ENCODE measurements around the gene RPS6KA1. TPM values are rescaled to one million over a fixed set of nuclear protein-coding genes. Genes with fewer than 3 reads are reported as not detected.

The RPS6KA1 gene
- total and polyA plus RNA-seq, 9 of the 15 experiments (the other 6 are each of a cell fraction or from before 2014, with no cell fraction given), result 2.4 to 61.0 (median 35.5) TPM

DNA sequence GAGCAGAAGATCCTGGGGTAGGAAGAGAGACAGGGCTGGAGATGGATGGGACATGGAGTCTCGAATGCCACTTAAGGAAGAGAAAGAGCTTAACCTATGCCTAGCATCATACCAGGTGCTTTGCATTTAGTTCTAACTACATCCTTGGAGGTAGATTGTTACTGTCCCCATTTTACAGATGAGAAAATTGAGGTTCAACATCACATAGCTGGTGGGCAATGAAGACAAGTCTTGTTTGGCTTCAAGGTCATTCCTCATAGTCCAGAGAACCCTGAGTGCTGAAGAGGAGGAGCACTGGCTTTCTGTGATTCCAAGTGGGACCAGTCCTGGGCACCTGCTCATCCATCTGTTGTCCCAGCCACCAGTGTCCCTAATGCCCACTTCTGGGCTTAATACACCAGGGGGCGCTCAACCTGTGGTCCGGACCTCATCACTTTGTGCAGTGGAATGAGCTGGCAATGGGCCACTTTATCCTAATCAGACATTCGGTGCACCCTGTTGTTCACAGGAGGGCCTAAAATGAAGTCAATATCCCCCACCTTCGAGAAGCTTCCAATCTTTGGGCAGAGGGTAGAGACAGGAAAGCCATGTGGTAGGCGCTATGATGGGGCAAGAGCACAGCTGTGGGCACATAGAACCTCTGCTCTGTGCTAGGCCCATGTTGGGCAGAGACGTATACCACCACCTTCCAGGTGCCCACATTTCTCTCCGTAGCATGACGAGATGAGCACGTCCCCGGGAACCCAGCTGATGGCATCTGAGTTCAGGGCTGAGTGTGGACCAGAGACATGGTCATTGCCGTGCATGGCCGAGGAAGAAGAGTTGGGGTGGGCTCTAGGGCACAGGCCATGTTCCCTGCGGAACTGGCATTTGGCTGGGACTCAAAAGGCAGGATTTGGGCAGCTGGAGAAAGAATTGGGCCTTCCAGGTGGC is 9.2 kb downstream of the RPS6KA1 start:
- FAIRE-seq (peak; percentile 84), ATAC-seq (peak; percentile 18), DNase-seq (ENCODE audit: extremely low read depth in 1 of 4, low spot score in 3 of 4) (peak; percentile 77 to 80 (median 80))
- intact Hi-C loops (cut with micrococcal nuclease), result no loop called here
- Histone ChIP-seq H3K79me2 (ENCODE audit: control insufficient read depth, insufficient read depth, low read length) (peaks cover 21% of the 10 kb centered on the region), H3K9ac (ENCODE audit: insufficient read depth in 1 of 2, low read depth in 2 of 2, low read length in 2 of 2) (no peak overlapping the region), H3K4me3 (no peak overlapping the region), H3K27me3 (ENCODE audit: control insufficient read depth in 2 of 2, insufficient read depth in 2 of 2, low read length in 2 of 2) (no peaks in the 10 kb centered on the region), H2AFZ (ENCODE audit: low read depth, low read length) (no peak overlapping the region), H3K9me3 (replicated peaks; ENCODE audit: control insufficient read depth, insufficient read depth, low read depth, low read length) (no peaks in the 10 kb centered on the region), H4K20me1 (replicated peaks; ENCODE audit: control insufficient read depth, insufficient read depth, low read length) (0 out of 2 replicates have a peak, but pooled peaks cover 6% of the 10 kb centered on the region), H3K4me2 (ENCODE audit: insufficient read depth, low read length) (no peak overlapping the region), H3K27ac (ENCODE audit: extremely low read depth, low read depth, low read length) (no peak overlapping the region), H3K4me1 (replicated peaks in 1 of 2; ENCODE audit: control insufficient read depth in 2 of 2, insufficient read depth in 2 of 2, low read length in 2 of 2) (peaks cover 30 to 32% of the 10 kb centered on the region in 2 experiments), H3K36me3 (ENCODE audit: control insufficient read depth, insufficient read depth, low read length) (peaks cover 47% of the 10 kb centered on the region), H3K9me1 (ENCODE audit: control insufficient read depth, insufficient read depth, low read length) (no peaks in the 10 kb centered on the region)
- CTCF ChIA-PET (ENCODE audit: low intra/inter-chr PET ratio), result interaction anchor here (0.5 to 1.4 kb wide), 2 partner anchors 251 to 543 kb away, joined by 3 to 8 read pairs; no protein-coding TSS in a partner anchor
- BruUV-seq (replicated peaks), result no TSS peak
- WGBS (ENCODE audit: insufficient coverage, low coverage, missing lambda C conversion rate), result 66% methylated on average over 14 of the region's 14 CpGs
- in situ Hi-C loops (cut with MboI), result no loop called here
- POLR2A ChIA-PET, result interaction anchor here (0.5 to 5.6 kb wide), 11 partner anchors 8 to 301 kb away, joined by 3 to 33 read pairs (median 4); partner anchors contain the start of gene RPS6KA1
- TF ChIP-seq RBM25 (IDR thresholded peaks at IDR 0.05; ENCODE audit: low read depth, low read length, severe bottlenecking), result peak; percentile 96
- TF ChIP-seq, protein P1, sequence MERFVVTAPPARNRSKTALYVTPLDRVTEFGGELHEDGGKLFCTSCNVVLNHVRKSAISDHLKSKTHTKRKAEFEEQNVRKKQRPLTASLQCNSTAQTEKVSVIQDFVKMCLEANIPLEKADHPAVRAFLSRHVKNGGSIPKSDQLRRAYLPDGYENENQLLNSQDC (CRISPR knock-in tag; IDR thresholded peaks at IDR 0.05), result no peak
- peak; percentile 6 to 39; a peak in 2 of 4 replicates for TF ChIP-seq RAD21 (CRISPR knock-in tag; conservative IDR thresholded peaks at IDR 0.05 in 1 of 2, IDR thresholded peaks at IDR 0.05 in 1 of 2)
- TF ChIP-seq HDAC2 (IDR thresholded peaks at IDR 0.05), result peak; percentile 98
- TF ChIP-seq ZNF184 (CRISPR knock-in tag; IDR thresholded peaks at IDR 0.05), result no peak
- TF ChIP-seq ZKSCAN1 (IDR thresholded peaks at IDR 0.05; ENCODE audit: low read depth, low read length), result no peak
- peak; percentile 64 for TF ChIP-seq DACH1 (IDR thresholded peaks at IDR 0.05; ENCODE audit: partially characterized antibody)
- TF ChIP-seq CTCF (IDR thresholded peaks at IDR 0.05 in 2 of 3, conservative IDR thresholded peaks at IDR 0.05 in 1 of 3; ENCODE audit: insufficient read depth in 2 of 3, low read depth in 1 of 3, low read length in 3 of 3), result peak; percentile 66 to 85 (median 68)
- no peak for TF ChIP-seq KLF13 (tag; IDR thresholded peaks at IDR 0.05; ENCODE audit: borderline replicate concordance, low read depth)
- TF ChIP-seq TBP (optimal IDR thresholded peaks at IDR 0.05; ENCODE audit: low read depth, low read length), result peak; percentile 28
- TF ChIP-seq CBX1 (IDR thresholded peaks at IDR 0.05; ENCODE audit: low read depth), result peak; percentile 98
- TF ChIP-seq ESRRA (IDR thresholded peaks at IDR 0.05; ENCODE audit: borderline replicate concordance, low read depth), result peak; percentile 44; the same call in 1 of the 2 replicates
- TF ChIP-seq, protein P2, sequence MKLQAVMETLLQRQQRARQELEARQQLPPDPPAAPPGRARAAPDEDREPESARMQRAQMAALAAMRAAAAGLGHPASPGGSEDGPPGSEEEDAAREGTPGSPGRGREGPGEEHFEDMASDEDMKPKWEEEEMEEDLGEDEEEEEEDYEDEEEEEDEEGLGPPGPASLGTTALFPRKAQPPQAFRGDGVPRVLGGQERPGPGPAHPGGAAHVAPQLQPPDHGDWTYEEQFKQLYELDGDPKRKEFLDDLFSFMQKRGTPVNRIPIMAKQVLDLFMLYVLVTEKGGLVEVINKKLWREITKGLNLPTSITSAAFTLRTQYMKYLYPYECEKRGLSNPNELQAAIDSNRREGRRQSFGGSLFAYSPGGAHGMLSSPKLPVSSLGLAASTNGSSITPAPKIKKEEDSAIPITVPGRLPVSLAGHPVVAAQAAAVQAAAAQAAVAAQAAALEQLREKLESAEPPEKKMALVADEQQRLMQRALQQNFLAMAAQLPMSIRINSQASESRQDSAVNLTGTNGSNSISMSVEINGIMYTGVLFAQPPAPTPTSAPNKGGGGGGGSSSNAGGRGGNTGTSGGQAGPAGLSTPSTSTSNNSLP (IDR thresholded peaks at IDR 0.05; ENCODE audit: borderline replicate concordance, low read depth, low read length), result 0 out of 2 replicates have a peak, but pooled peaks have one; percentile 35
- TF ChIP-seq DNMT1 (IDR thresholded peaks at IDR 0.05), result no peak
- no peak for TF ChIP-seq MITF (IDR thresholded peaks at IDR 0.05)
